Measurements from ENCODE around the gene ZC3H18.

DNA sequence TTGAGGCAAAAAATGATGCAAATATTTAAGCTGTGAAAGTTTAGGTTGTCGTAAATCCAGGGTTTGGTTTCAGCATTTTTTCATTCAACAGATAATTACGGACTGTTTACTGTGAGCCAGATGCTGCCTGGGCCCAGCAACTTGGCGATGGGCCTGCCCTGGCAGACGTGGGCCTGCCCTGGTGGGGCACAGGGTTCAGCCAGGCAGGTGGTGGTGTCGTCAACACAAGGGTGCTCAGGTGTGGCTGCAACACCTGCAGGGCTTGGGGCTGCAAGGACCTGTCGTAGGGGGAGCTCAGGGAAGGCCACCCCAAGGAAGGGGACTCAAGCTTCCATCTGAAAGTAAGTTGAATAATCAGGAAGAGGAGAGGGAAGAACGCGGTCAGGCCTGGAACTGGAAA is 15.1 kb downstream of the ZC3H18 start:
- TF ChIP-seq, protein P1, sequence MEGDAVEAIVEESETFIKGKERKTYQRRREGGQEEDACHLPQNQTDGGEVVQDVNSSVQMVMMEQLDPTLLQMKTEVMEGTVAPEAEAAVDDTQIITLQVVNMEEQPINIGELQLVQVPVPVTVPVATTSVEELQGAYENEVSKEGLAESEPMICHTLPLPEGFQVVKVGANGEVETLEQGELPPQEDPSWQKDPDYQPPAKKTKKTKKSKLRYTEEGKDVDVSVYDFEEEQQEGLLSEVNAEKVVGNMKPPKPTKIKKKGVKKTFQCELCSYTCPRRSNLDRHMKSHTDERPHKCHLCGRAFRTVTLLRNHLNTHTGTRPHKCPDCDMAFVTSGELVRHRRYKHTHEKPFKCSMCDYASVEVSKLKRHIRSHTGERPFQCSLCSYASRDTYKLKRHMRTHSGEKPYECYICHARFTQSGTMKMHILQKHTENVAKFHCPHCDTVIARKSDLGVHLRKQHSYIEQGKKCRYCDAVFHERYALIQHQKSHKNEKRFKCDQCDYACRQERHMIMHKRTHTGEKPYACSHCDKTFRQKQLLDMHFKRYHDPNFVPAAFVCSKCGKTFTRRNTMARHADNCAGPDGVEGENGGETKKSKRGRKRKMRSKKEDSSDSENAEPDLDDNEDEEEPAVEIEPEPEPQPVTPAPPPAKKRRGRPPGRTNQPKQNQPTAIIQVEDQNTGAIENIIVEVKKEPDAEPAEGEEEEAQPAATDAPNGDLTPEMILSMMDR (IDR thresholded peaks at IDR 0.05): no peak
- TF ChIP-seq ZFX (IDR thresholded peaks at IDR 0.05; ENCODE audit: borderline replicate concordance): no peak
